Ramos (cell line): ENCODE data around the gene HFE.
"Not testable (repeated sequence)": the region's sequence is repeated elsewhere in the genome, so short reads cannot be mapped to it uniquely, and the experiment has no call there.

Source experiments
- in situ Hi-C: fragments of 300-500 bp; cut with MboI; formaldehyde crosslinking; loops from one replicate; pipeline ENCODE4 v1.14.3; 2022; ENCODE audit warnings: low sequenced_read_pairs; ENCODE audit not compliant: unreplicated experiment

Gene HFE, protein sequence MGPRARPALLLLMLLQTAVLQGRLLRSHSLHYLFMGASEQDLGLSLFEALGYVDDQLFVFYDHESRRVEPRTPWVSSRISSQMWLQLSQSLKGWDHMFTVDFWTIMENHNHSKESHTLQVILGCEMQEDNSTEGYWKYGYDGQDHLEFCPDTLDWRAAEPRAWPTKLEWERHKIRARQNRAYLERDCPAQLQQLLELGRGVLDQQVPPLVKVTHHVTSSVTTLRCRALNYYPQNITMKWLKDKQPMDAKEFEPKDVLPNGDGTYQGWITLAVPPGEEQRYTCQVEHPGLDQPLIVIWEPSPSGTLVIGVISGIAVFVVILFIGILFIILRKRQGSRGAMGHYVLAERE

DNA sequence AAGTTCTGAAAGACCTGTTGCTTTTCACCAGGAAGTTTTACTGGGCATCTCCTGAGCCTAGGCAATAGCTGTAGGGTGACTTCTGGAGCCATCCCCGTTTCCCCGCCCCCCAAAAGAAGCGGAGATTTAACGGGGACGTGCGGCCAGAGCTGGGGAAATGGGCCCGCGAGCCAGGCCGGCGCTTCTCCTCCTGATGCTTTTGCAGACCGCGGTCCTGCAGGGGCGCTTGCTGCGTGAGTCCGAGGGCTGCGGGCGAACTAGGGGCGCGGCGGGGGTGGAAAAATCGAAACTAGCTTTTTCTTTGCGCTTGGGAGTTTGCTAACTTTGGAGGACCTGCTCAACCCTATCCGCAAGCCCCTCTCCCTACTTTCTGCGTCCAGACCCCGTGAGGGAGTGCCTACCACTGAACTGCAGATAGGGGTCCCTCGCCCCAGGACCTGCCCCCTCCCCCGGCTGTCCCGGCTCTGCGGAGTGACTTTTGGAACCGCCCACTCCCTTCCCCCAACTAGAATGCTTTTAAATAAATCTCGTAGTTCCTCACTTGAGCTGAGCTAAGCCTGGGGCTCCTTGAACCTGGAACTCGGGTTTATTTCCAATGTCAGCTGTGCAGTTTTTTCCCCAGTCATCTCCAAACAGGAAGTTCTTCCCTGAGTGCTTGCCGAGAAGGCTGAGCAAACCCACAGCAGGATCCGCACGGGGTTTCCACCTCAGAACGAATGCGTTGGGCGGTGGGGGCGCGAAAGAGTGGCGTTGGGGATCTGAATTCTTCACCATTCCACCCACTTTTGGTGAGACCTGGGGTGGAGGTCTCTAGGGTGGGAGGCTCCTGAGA lies at the start of gene HFE:
Gene HFE (plus strand): TSS at position 146 of the 832 bp plus-strand sequence. CDS start 12 bp downstream, at position 158.
- in situ Hi-C loops = no loop called here

DNA sequence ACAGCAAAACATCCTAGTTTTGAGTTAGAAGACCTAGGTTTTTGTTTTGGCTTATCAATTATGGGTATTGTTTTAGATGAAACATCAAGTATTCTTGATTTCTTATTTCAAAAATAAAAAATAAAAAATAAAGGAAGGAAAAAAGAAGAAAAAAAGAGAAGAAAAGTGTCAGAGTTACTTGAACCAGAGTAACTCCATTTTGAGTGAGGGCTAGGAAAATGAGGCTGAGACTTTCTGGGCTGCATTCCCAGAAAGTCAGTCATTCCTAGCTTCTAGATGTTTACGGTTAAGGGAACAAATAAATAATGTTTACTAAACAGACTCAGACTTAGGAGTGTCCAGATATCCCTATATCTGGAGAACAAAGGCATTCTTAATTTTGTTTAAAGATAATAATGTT lies 45.3 kb upstream of the HFE start:
- in situ Hi-C loops = no loop called here

DNA sequence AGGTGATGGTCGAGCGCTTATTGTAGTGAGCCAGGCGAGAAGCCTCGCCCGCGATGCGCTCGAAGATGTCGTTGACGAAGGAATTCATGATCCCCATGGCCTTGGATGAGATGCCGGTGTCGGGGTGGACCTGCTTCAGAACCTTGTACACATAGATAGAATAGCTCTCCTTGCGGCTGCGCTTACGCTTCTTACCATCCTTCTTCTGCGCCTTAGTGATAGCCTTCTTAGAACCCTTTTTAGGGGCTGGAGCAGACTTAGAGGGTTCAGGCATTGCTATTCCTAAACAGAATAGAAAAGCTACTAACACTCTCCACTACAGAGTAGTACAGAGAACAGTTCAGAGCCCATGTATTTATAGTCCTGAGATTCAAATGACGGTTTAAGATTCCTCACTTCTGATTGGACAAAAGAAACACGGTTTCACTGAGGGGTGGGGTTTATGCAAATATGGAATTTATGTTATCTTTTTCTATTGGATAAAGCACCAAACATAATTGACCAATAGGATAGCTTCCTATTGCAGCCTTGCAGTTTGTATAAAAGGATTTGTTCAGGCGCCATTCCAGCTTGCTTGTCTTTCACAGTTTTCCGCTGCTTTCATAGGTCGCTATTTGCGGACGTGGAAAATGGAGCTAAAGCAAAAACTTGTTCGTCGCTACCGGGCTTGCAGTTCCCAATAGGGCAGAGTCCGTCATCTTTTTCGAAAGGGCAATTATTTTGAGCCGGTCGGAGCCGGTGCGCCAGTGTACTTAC lies 43.7 kb upstream of the HFE start:
- in situ Hi-C loops = no loop called here

DNA sequence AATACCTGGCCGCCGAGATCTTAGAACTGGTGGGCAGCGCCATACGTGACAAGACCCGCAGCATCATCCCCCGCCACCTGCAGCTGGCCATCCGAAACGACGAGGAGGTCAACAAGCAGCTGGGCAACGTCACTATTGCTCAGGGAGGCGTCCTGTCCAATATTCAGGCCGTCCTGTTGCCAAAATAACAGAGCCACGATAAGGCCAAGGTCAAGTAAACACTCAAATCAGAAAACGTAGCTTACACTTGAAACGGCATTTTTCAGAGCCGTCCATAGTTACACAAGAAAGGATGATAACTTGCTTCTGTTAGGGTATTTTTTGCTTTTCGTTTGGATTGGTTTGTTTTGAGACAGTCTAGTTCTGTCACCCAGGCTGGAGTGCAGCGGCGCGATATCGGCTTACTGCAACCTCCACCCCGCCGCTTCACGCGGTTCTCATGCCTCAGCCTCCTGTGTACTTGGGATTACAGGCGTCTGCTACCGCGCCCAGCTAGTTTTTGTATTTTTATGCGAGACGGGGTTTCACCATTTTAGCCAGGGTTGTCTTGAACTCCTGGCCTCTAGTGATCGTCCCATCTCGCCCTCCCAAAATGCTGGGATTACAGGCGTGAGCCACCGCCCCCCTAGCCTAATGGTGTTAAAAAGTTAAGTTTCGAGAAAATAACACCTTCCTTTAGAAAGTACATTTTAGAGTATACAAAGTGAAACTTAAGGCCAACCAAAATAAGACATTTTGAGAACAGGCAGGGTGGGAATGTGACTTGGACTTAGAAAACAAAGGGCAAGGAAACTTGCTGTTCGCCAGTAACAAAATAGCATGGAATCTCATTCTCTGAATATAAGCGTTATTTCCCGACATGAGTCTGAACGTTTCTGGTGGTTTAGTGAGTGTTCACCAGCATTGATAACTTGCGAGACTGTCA lies 42.8 kb upstream of the HFE start:
- in situ Hi-C loops = no loop called here

DNA sequence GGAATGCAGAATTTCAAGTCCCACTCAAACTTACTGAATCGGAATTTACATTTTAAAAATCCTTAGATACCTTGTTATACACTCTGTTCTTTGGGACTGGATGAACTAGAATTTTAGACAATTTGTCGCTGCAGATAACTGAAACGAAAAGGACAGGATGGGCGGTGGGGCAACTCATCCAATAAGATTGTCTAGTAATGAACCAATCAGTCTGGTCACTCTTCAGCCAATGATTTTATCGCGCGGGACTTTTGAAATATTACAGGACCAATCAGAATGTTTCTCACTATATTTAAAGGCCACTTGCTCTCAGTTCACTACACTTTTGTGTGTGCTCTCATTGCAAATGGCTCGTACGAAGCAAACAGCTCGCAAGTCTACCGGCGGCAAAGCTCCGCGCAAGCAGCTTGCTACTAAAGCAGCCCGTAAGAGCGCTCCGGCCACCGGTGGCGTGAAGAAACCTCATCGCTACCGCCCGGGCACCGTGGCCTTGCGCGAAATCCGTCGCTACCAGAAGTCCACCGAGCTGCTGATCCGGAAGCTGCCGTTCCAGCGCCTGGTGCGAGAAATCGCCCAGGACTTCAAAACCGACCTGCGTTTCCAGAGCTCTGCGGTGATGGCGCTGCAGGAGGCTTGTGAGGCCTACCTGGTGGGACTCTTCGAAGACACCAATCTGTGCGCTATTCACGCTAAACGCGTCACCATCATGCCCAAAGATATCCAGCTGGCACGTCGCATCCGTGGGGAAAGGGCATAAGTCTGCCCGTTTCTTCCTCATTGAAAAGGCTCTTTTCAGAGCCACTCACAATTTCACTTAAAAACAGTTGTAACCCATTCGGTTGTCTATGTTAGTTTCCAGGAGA lies 41.9 kb upstream of the HFE start:
- in situ Hi-C loops = no loop called here

DNA sequence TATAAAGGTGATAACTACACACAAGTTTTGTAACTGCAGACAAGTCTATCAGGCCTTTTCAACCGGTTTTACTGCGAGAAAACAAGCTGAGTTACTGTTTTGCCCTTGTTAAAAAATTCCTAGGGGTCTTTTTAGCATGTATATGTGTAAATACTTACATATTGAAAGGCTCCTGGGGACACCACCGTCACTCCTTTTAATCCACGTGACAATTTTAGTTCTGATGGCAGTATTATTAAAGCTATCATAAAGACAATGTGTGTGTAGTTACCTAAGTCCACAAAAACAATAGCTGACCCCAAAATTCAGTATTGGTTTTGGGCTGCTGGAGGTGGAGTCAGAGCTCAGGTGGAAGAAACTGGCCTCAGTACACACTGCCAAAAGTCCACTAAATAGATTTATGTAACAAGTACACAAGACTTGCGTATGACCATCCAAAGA lies 41.3 kb upstream of the HFE start:
- in situ Hi-C loops = no loop called here

DNA sequence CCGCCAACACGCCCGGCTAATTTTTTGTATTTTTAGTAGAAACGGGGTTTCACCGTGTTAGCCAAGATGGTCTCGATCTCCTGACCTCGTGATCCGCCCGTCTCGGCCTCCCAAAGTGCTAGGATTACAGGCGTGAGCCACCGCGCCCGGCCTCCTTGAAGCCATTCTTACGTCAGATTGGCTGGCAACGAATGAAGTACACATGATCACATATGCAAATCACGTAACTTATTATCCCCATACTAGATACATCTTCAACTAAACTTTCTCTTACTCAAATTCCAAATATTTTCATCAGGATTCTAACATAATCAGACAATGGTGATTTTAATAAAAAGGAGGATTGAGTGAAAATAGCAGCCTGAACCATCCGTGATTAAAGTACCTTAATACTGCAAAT lies 39.9 kb upstream of the HFE start:
- in situ Hi-C loops = not testable (repeated sequence)

DNA sequence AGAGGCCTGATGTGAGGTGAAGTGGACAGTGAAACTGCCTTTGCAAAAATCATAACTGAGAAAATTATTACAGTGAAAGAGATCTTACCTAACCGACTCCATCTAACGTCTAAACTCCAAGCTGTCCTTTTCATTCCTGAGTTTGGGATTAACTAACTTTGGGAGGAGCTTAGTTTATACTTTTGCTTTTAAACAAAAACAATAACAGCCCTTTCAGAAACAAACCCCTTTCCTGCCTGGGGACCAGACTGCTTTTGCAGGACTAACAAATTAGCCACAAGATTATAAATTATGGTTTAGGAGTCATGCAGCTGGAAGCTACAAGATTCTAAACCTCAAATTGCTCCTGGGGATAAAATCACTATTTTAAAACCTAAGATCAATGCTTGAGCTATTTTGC lies 38.6 kb upstream of the HFE start:
- in situ Hi-C loops = no loop called here

DNA sequence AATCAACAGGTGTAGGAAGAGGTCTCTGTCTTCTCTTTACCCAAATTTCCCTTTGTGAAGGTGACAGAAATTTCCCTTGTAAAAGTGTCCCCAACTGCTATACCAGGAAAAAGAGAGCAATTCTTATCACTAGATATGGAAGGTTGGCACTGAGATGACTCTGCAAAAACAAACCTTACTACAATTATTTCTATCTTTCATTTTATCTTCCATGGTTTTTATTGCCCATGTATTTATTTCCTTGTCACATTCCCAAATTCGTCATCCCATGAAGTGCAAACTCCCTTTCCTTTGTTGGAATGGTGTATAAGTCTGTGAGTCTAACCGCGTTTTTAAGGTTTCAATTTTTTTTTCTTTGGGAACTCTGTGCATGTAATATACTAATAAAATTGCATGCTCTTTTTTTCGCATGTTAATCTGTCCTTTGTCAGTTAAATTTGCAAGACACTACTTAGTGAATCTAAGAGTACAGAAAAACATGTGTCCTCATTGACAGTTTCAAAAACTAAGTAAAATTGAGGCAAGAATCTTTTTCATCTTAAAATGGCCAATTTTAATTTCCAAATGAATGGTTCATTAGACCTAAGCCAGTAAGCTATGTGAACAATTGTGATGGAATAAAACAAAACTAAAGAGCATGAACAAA lies 35.4 kb upstream of the HFE start:
- in situ Hi-C loops = loop anchor here (25.0 kb wide), 1 partner anchor 536 kb away; the partner anchor contains the start of gene ABT1

DNA sequence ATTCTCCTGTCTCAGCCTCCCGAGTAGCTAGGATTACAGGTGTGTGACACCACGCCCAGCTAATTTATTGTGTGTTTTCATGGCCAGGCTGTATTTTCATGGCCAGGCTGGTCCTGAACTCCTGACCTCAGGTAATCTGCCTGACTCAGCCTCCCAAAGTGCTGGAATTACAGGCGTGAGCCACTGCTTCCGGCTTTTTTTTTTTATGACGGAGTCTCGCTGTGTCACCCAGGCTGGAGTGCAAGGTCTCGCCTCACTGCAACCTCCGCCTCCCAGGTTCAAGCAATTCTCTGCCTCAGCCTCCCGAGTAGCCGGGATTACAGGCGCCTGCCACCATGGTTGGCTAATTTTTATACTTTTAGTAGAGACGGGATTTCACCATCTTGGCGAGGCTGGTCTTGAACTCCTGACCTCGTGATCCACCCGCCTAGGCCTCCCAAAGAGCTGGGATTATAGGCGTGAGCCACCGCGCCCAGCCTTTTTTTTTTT lies 34.4 kb upstream of the HFE start:
- in situ Hi-C loops = loop anchor here (25.0 kb wide), 1 partner anchor 534 kb away; the partner anchor contains the start of gene ABT1

DNA sequence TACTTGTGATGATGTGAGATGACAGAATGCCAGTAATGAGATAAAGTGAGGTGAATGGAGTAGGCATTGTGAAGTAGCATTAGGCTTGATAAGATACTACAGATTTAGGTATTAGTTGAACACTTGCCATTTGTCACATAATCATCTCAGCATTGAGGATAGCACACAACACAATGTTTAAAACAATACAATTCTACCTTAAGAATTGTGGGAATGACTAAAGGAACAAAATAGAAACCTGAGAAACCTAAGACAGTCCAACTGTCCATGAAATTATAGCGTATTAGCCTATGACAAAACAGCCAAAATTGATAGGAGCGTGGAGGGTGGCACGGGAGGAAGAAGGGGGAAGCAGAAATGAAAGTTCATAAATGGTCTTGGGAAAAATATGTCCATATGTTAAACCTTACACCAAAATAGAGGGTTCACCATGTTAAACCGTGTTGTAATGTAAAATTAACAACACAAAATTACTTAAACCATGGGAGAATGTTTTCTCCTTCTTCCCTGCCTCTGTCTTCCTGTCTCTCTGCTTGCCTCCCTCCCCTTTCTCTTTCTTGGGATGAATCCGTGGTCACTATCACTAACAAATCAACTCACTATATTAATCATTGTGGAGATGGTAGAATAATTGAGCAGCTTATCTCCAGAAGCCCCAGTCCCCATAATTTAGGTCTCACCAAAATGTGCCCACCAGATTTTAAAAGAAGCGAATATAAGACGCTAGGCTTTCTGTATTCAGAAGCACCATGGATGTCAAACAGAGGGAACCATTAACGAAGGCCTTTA lies 33.0 kb upstream of the HFE start:
- in situ Hi-C loops = loop anchor here (25.0 kb wide), 1 partner anchor 533 kb away; the partner anchor contains the start of gene ABT1

DNA sequence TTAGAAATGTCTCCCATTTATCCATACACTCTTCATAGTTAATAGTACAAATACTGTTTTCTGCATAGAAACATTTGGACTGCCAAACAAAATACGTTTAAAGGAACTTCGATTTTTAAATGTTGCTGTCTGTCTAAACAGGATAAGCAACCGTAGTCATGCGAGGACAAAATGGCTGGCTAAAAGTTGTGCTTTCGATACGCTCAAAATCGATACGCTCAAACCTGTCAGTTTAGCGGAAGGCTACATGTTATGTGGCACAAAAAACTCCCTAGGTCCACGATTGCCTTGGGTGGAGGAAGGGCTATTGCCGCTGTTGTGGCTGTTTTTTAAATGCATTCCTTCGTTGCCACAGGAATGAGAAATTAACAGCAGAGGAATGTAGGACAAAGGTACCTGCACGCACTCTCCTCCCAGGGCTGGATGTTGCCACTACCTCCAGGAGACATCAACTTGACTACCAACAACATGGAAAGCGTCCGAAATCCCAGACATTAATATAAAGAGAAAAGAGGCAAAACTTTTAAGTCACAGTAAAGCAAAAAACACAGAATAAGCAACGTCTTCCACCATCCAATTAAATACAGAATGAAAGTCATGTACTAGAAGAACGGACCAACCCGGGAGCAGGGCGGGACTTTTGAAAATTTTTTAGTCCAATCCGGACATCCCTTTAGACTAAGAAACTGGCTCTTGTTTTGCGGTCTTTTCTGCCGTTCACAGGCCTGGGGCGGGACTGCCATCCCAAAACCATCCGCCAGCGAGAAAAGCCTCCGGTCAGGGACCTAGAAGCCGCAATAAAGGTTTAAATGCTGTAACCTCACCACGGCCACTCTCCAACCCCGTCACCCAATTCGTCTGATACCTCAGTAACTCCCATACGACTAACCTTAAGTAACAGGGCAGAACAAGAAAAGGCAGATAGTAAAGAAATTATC lies 32.2 kb upstream of the HFE start:
- in situ Hi-C loops = loop anchor here (5.0 to 25.0 kb wide), 2 partner anchors 47 to 532 kb away; partner anchors contain the start of gene ABT1

DNA sequence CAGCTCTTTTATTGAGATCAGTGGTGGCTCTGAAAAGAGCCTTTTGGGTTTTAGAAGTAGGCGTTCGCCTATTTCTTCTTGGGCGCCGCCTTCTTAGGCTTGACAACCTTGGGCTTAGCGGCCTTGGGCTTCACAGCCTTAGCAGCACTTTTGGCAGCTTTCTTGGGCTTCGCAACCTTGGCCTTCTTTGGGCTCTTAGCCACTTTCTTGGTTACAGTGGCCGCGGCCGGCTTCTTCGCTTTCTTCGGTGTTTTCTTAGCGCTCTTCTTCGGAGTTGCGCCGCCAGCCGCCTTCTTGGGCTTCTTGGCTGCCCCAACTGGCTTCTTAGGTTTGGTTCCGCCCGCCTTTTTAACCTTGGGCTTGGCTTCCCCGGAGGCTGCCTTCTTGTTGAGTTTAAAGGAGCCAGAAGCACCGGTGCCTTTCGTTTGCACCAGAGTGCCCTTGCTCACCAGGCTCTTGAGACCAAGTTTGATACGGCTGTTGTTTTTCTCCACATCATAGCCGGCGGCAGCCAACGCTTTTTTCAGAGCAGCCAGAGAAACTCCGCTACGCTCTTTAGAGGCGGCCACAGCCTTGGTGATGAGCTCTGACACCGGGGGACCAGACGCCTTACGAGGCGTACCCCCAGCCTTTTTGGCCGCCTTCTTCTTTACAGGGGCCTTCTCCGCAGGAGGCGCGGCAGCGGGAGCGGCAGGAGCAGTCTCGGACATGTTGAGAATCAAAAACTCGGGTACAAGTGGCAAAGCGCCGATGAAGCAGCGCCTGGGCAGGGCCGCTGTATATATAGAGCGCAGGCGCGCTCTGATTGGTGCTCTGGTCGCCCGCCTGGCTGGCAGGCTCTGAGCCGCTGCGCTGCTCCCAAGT lies 31.3 kb upstream of the HFE start:
- in situ Hi-C loops = loop anchor here (5.0 to 25.0 kb wide), 2 partner anchors 46 to 531 kb away; partner anchors contain the start of gene ABT1

DNA sequence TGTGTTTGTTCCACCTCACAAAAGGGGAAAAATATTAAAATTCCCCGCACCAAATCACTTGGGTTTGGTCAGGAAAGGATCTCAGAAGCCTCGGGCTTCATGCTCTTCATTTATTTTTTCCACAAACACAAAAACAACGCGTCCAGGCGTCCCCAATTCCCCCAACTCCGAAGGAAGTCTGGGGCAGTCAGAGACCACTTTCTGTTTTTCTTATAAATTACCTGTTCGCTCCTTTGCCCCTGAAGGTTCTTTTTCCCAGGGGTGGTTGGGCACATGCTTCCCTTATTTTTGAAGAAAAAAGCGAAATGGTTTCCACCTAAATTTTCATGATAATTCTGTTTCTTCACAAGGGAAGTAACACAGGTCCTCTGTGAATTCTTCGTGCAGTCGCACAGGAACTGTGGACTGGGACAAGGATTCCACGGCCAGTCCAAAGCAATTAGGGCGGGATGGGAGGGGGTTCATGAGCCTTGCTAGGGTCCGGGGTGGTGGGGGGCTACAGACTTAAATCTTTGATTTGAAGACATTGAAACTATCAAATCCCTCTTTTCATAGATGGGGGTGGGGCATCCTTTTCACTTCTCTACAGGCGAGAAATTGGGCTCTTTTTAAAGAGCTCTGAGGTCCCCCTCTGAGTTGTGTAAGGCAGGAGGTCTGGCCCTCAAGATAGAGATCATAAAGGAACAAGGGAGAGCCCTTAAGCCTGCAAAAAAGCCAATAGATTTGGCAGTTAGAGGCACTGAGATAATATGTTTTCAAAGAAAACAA lies 30.5 kb upstream of the HFE start:
- in situ Hi-C loops = loop anchor here (5.0 to 25.0 kb wide), 2 partner anchors 46 to 531 kb away; partner anchors contain the start of gene ABT1
